ENCODE data around the gene KLC1. TPM values are rescaled to one million over a fixed set of nuclear protein-coding genes. Genes with fewer than 3 reads are reported as not detected.

The KLC1 gene
- total RNA-seq, 1 experiment from 2014 or later: 121 TPM

DNA sequence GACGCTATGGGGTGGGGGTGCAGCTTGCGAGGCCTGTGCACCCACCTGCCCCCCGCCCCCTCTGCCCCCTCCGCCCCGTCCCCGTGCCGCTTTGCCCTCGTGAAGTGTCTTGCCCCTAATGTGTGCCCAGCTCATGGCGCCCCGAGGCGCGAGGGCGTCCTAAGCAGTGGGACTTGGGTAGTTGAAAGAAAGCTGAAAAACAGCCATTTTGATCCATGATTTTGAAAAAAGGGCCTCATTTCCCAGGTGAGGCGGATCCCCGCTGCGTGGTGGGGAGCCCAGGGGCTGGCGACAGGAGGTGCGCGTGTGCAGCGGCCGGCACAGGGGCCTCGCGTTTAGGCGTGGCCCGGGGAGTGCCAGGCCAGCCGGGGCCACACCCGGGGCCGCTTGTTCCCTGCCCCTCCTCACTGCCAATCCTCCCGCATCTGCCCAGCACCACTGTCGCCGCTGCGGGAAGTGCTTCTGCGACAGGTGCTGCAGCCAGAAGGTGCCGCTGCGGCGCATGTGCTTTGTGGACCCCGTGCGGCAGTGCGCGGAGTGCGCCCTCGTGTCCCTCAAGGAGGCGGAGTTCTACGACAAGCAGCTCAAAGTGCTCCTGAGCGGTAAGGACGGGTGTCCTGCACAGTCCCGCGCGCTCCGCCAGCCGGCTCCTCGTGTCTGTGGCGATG is 98.4 kb downstream of the KLC1 start:
- Histone ChIP-seq H3K4me3 (replicated peaks in 1 of 2; ENCODE audit: low read depth in 1 of 2, low read length in 2 of 2) (no peak overlapping the region), H4K20me1 (ENCODE audit: insufficient read depth) (no peaks in the 10 kb centered on the region), H3K36me3 (ENCODE audit: control insufficient read depth in 1 of 2, insufficient read depth in 2 of 2, low read length in 2 of 2) (peaks cover 0 to 12% of the 10 kb centered on the region in 2 experiments; a peak in 2 of 4 replicates), H3K79me2 (ENCODE audit: insufficient read depth, low read length) (peaks cover 20% of the 10 kb centered on the region; the same call in 1 of the 2 replicates), H3K4me2 (ENCODE audit: low read length) (no peak overlapping the region), H2AFZ (ENCODE audit: low read depth, low read length, poor library complexity, severe bottlenecking) (no peak overlapping the region), H3K9me2 (ENCODE audit: insufficient read depth) (no peaks in the 10 kb centered on the region), H3K9ac (ENCODE audit: low read length) (no peak overlapping the region), H3K9me3 (ENCODE audit: control insufficient read depth in 1 of 2, insufficient read depth in 1 of 2, low read depth in 1 of 2, low read length in 2 of 2) (no peaks in the 10 kb centered on the region), H3K4me1 (ENCODE audit: control insufficient read depth in 1 of 2, insufficient read depth in 2 of 2, low read length in 2 of 2) (peaks cover 0 to 8% of the 10 kb centered on the region in 2 experiments; a peak in 2 of 4 replicates), H3K27ac (ENCODE audit: low read depth, low read length) (no peak overlapping the region), H3K27me3 (ENCODE audit: insufficient read depth, low read length) (no peaks in the 10 kb centered on the region)
- ATAC-seq (no peak), DNase-seq (ENCODE audit: low read depth, low spot score) (no peak)
- no TSS peak for BruUV-seq (replicated peaks)
- intact Hi-C loops (cut with micrococcal nuclease): no loop called here
- no peak for TF ChIP-seq ELF1 (IDR thresholded peaks at IDR 0.05; ENCODE audit: borderline replicate concordance, low read depth)
- no peak for TF ChIP-seq JUND (IDR thresholded peaks at IDR 0.05)
- ChIA-PET CTCF (no interaction called here), POLR2A (no interaction called here), RAD21 (ENCODE audit: low non-redundant PET in 1 of 2, low total read pairs in 2 of 2, uncharacterized antibody in 2 of 2, unreplicated experiment in 2 of 2) (no interaction called here)

DNA sequence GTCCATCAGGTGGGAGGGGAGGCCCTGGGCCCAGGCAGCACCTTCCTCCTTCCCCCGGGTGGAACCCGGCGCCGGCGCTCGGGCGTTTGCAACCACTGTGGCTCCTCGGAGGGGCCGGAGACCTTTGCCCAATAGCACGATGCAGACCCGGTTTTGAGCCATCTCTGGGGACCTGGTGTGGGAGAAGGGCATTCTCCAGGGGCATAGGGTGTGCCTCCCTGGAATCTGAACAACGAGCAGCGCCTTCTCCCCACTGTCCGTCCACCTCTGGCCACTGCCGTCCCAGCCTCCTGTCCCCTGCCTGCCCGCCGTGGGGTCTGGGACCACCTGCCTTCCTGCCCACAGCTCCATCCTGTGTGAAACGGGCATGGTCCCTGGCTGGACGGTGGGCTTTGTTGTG is 99.1 kb downstream of the KLC1 start:
- intact Hi-C loops (cut with micrococcal nuclease): no loop called here
- no peaks in the 10 kb centered on the region for H3K9me3 ChIP-seq (ENCODE audit: control insufficient read depth in 1 of 2, insufficient read depth in 1 of 2, low read depth in 1 of 2, low read length in 2 of 2)
- no peak for ATAC-seq
- ChIA-PET CTCF (no interaction called here), RAD21 (ENCODE audit: low non-redundant PET in 1 of 2, low total read pairs in 2 of 2, uncharacterized antibody in 2 of 2, unreplicated experiment in 2 of 2) (no interaction called here), POLR2A (no interaction called here)
- H3K4me1 ChIP-seq (ENCODE audit: control insufficient read depth in 1 of 2, insufficient read depth in 2 of 2, low read length in 2 of 2): peaks cover 0 to 2% of the 10 kb centered on the region in 2 experiments; a peak in 2 of 4 replicates
- TF ChIP-seq EZH2 (IDR thresholded peaks at IDR 0.05) (no peak), CTCF (IDR thresholded peaks at IDR 0.05 in 2 of 3, conservative IDR thresholded peaks at IDR 0.05 in 1 of 3; ENCODE audit: borderline replicate concordance in 1 of 3, insufficient read depth in 1 of 3, low read depth in 2 of 3, low read length in 2 of 3) (no peak)
- H3K4me2 ChIP-seq (ENCODE audit: low read length): no peak overlapping the region
- no peak overlapping the region for H3K9ac ChIP-seq (ENCODE audit: low read length)
- no peaks in the 10 kb centered on the region for H3K27me3 ChIP-seq (ENCODE audit: insufficient read depth, low read length)
- no TSS peak for BruUV-seq (replicated peaks)
- no peak overlapping the region for H2AFZ ChIP-seq (ENCODE audit: low read depth, low read length, poor library complexity, severe bottlenecking)
- H3K9me2 ChIP-seq (ENCODE audit: insufficient read depth): no peaks in the 10 kb centered on the region
- peaks cover 3 to 12% of the 10 kb centered on the region in 2 experiments; a peak in 2 of 4 replicates for H3K36me3 ChIP-seq (ENCODE audit: control insufficient read depth in 1 of 2, insufficient read depth in 2 of 2, low read length in 2 of 2)
- H3K4me3 ChIP-seq (replicated peaks in 1 of 2; ENCODE audit: low read depth in 1 of 2, low read length in 2 of 2): no peak overlapping the region
- H4K20me1 ChIP-seq (ENCODE audit: insufficient read depth): no peaks in the 10 kb centered on the region
- no peak for DNase-seq (ENCODE audit: low read depth, low spot score)
- peaks cover 14% of the 10 kb centered on the region; the same call in 1 of the 2 replicates for H3K79me2 ChIP-seq (ENCODE audit: insufficient read depth, low read length)
- no peak overlapping the region for H3K27ac ChIP-seq (ENCODE audit: low read depth, low read length)

All from HCT116 (cell line).